HG03103 (cell line): ENCODE results near the gene TAF1A.
"Not testable (repeated sequence)": the region's sequence is repeated elsewhere in the genome, so short reads cannot be mapped to it uniquely, and the experiment has no call there.

Source experiments
- ATAC-seq: cut with Tn5 transposase; IDR thresholded peaks from one replicate; pipeline ENCODE4 v1.9.1; 2021; ENCODE audit warnings: low read depth; ENCODE audit not compliant: unreplicated experiment

TAF1A gene

GRCh38 chr1:222589462-222590302 is at the start of gene TAF1A:
Gene TAF1A (minus strand): TSS chr1:222589933.
- ATAC-seq: peak; percentile 98

GRCh38 chr1:222634180-222635013 is 44.7 kb upstream of the TAF1A start:
- ATAC-seq: peak; percentile 86

DNA sequence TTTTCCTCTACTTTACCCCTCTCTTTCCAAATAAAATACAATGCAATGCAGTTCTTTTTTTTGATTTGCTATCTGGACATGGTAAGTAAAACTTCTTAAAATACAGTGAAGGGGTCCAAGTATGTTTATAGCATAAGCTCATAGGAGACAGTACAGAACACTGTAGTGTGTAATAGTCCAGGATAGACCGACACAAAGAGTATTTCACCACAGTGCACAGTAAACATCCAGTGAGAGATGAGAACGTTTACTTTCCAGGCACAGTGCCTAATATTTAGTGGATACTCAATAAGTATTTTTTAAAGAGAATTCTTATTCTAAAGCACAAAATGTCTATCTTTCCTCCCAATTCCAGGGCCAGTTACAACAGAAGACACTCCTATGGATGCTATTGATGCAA is 43.0 kb upstream of the TAF1A start:
- ATAC-seq: no peak

- ATAC-seq: no peak
These were observed 42.0 kb upstream of the TAF1A start for GRCh38 chr1:222631611-222632208.

DNA sequence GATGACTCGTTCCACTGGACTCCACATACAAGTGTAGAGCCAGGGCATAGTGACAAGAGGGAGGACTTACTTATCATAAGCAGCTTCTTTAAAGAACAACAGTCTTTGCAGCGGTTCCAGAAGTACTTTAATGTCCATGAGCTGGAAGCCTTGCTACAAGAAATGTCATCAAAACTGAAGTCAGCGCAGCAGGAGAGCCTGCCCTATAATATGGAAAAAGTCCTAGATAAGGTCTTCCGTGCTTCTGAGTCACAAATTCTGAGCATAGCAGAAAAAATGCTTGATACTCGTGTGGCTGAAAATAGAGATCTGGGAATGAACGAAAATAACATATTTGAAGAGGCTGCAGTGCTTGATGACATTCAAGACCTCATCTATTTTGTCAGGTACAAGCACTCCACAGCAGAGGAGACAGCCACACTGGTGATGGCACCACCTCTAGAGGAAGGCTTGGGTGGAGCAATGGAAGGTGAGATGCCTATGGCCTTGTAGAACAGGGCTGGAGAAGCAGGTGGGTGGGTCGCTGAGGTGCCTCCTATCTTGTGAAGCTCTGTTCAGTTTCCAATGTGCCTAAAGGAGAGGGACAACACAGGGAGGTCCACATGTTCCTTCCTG is 40.3 kb upstream of the TAF1A start:
- no peak for ATAC-seq

- ATAC-seq: no peak
These were observed 37.5 kb upstream of the TAF1A start for GRCh38 chr1:222627232-222627631.

DNA sequence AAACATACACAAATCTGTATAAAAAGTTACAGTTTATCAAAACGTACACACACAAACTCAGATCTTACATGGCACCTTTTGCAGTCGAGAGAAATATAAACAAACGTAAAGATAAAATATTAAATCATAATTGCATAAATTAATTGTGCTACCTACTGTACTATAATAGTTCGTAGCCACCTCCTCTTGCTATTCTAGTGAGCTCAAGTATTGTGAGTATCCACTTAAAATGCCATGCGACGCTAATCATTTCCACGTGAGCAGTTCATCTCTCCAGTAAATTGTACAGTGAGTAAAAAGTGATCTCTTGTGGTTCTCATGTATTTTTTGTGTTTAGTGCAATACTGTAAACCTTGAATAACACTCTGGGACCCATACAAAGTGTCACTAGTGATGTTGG is 34.5 kb upstream of the TAF1A start:
- no peak for ATAC-seq

GRCh38 chr1:222623458-222623857 is 33.7 kb upstream of the TAF1A start:
- no peak for ATAC-seq

- no peak for ATAC-seq
These were observed 33.0 kb upstream of the TAF1A start for GRCh38 chr1:222622765-222623164.

DNA sequence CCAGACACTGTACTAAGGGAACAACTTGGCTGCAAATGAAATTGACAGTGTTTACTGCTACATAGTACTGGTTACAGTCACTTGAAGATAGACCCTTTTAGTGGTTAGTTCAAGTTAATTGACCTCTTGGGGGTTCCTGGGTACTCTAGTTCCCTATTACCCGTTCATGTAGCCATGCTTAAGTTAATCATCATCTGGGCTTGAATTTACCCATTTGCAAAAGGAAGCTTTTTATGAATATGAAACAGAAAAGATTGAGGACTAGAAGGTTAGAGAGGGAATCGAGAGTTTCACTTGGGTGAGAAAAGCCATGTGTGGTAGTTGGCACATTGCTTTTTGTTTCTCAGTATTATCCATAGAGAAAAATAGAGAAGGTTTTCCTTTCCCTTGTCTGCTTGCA is 30.8 kb upstream of the TAF1A start:
- peak; percentile 30 for ATAC-seq

- no peak for ATAC-seq
These were observed 29.3 kb upstream of the TAF1A start for GRCh38 chr1:222618880-222619596.

- ATAC-seq: peak; percentile 58
These were observed 28.5 kb upstream of the TAF1A start, which contains the start of gene MIA3 for GRCh38 chr1:222618001-222618879. Gene MIA3 (plus strand): TSS chr1:222618097. CDS start chr1:222618111, 14 bp downstream.

DNA sequence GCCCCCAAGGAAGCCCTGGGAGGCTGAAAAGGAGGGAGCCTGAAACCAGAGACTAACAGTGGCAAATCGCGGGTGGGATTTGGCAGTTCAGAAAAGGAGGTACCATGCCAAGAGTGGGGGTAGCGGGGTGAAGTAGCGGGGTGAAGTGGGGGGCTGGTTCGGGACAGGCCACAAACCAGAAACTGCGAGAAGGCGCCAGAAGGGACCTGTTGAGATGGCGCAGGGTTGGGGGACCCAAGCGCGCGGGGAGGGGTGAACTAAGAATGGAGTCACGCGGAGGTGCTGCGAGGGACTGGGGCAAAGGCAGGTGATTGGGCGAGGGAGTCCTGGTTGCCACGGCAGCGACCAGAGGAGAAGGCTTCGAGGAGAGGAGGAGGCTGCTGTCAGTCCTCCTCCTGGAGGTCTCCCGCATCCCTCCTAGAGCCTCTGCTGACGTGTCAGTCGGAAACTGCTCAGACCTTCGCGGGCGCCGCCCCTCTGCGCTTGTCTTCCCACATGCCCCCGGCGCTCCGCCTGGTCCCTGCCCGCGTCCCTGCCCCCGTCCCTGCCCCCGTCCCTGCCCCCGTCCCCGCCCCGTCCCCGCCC is 27.7 kb upstream of the TAF1A start:
- ATAC-seq: peak; percentile 76

DNA sequence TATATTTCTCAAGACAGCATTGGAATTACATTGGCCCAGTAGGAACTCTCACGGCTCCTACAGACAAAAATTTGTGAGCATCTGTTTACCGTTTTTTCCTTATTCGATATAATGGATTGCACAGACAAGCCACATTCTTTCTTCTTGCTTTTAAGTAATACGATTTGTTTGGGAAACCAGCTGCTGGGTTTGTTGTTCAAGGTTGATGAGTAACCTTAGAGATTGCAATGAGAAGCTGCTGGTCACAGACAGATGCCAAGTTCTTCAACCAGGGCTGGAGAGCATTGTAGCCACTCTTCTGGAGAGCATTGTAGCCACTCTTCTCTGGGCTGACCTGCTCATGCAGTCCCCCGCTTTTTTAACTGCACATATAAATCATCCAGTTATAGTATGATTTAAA is 26.8 kb upstream of the TAF1A start:
- no peak for ATAC-seq

GRCh38 chr1:222613627-222614026 is 23.9 kb upstream of the TAF1A start:
- ATAC-seq: no peak

- no peak for ATAC-seq
These were observed 21.0 kb upstream of the TAF1A start for GRCh38 chr1:222610728-222611127.

GRCh38 chr1:222609111-222609510 is 19.4 kb upstream of the TAF1A start:
- not testable (repeated sequence) for ATAC-seq

DNA sequence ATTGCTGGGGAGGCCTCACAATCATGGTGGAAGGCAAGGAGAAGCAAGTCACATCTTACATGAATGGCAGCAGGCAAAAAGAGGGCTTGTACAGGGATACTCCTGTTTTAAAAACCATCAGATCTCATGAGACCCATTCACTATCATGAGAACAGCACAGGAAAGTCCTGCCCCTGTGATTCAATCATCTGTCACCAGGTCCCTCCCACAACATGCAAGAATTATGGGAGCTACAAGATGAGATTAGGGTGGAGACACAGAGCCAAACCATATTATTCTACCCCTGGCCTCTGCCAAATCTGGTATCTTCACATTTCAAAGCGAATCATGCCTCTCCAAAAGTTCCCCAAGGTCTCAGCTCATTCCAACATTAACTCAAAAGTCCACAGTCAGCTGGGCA is 17.0 kb upstream of the TAF1A start:
- ATAC-seq: no peak

DNA sequence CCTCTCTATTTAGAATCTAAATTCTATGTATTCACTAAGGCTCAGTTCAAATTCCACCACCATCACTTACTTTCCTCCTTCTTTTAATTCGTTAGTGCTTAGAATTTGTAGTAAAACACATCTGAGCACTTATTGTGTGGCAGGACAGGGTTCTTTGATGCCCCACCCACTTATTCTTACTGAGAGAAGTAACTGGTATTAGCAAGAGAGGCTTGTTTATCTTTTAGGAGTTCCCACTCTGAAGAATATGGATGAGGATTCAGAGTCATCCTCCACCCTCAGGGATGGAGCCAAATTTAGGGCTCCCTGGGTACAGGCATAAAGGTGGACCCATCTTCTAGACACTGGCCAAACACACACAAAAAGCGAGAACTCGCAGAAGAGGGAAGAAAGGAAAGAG is 11.5 kb upstream of the TAF1A start:
- no peak for ATAC-seq
